Ishikawa (cell line): ENCODE data around the gene RABGAP1.

Experiments used
- CEBPB ChIP-seq: IDR thresholded peaks from 2 replicates; pipeline ENCODE4 v1.6.1; 2012
- CREB1 ChIP-seq: IDR thresholded peaks from 2 replicates; pipeline ENCODE4 v1.6.1; 2012; ENCODE audit warnings: low read depth
- EGR1 ChIP-seq: IDR thresholded peaks from 2 replicates; pipeline ENCODE4 v1.6.1; 2012
- EP300 ChIP-seq: IDR thresholded peaks from 2 replicates; pipeline ENCODE4 v1.6.1; 2012; ENCODE audit warnings: borderline replicate concordance
- FOXM1 ChIP-seq: IDR thresholded peaks from 2 replicates; pipeline ENCODE4 v1.6.1; 2012; ENCODE audit warnings: low read depth, borderline replicate concordance
- NFIC ChIP-seq: IDR thresholded peaks from 2 replicates; pipeline ENCODE4 v1.6.1; 2012
- RAD21 ChIP-seq: IDR thresholded peaks from 2 replicates; pipeline ENCODE4 v1.6.1; 2012; ENCODE audit warnings: low read depth
- TAF1 ChIP-seq: IDR thresholded peaks from 2 replicates; pipeline ENCODE4 v1.6.1; 2012; ENCODE audit warnings: low read depth, mild to moderate bottlenecking
- TCF12 ChIP-seq: IDR thresholded peaks from 2 replicates; pipeline ENCODE4 v1.6.1; 2012; ENCODE audit warnings: low read depth
- TEAD4 ChIP-seq: IDR thresholded peaks from 2 replicates; pipeline ENCODE4 v1.6.1; 2012
- USF1 ChIP-seq: IDR thresholded peaks from 2 replicates; pipeline ENCODE4 v1.6.1; 2012
- YY1 ChIP-seq: IDR thresholded peaks from 2 replicates; pipeline ENCODE4 v1.6.1; 2012; ENCODE audit warnings: low read depth
- ZBTB7A ChIP-seq: IDR thresholded peaks from 2 replicates; pipeline ENCODE4 v1.6.1; 2012; ENCODE audit warnings: low read depth
- TF ChIP-seq, protein P1 (sequence below): IDR thresholded peaks from 2 replicates; pipeline ENCODE4 v1.6.1; 2012

- TF ChIP-seq TAF1, result no peak
- TF ChIP-seq CEBPB, result no peak
- TF ChIP-seq, protein P1, sequence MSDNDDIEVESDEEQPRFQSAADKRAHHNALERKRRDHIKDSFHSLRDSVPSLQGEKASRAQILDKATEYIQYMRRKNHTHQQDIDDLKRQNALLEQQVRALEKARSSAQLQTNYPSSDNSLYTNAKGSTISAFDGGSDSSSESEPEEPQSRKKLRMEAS, result no peak
- no peak for TF ChIP-seq TCF12
- no peak for TF ChIP-seq EP300
- TF ChIP-seq CREB1, result no peak
- no peak for TF ChIP-seq TEAD4
- TF ChIP-seq ZBTB7A, result no peak
- TF ChIP-seq YY1, result no peak
- no peak for TF ChIP-seq FOXM1
- TF ChIP-seq EGR1, result no peak
- no peak for TF ChIP-seq NFIC
- TF ChIP-seq RAD21, result no peak
- TF ChIP-seq USF1, result no peak
These were observed 150.1 kb downstream of the RABGAP1 start for GRCh38 chr9:123090956-123091355.
